Type B pancreatic cell (in vitro differentiated cells): ENCODE results near the gene CHRNA9. TPM values are rescaled to one million over a fixed set of nuclear protein-coding genes. Genes with fewer than 3 reads are reported as not detected.

ENCODE experiments used
- DNase-seq: peaks from one replicate; pipeline ENCODE4 v3.0.0; 2021; ENCODE audit warnings: mixed read lengths; ENCODE audit not compliant: unreplicated experiment; ENCODE audit errors: extremely low spot score
- H3K27ac Mint-ChIP-seq: 2 replicates; pipeline ENCODE4 v1.8.0; 2021; ENCODE audit warnings: mild to moderate bottlenecking, mixed read lengths
- H3K27me3 Mint-ChIP-seq: 2 replicates; pipeline ENCODE4 v1.8.0; 2021; ENCODE audit warnings: mixed read lengths
- H3K36me3 Mint-ChIP-seq: 2 replicates; pipeline ENCODE4 v1.8.0; 2021; ENCODE audit warnings: mixed read lengths
- H3K4me1 Mint-ChIP-seq: one replicate; pipeline ENCODE4 v1.8.0; 2021; ENCODE audit warnings: mixed read lengths; ENCODE audit not compliant: unreplicated experiment
- H3K4me3 Mint-ChIP-seq: 2 replicates; pipeline ENCODE4 v1.8.0; 2021; ENCODE audit warnings: mild to moderate bottlenecking, mixed read lengths
- H3K9me3 Mint-ChIP-seq: 2 replicates; pipeline ENCODE4 v1.8.0; 2021; ENCODE audit warnings: mixed read lengths
- CTCF ChIP-seq: fragments of 200-600 bp; sonication (generic); conservative IDR thresholded peaks from 2 replicates; pipeline ENCODE4 v1.5.0; 2021; ENCODE audit warnings: antibody characterized with exemption, mild to moderate bottlenecking
- total RNA-seq: library from RNA; stranded (reverse); gene quantifications from 2 replicates; pipeline ENCODE4 v1.2.1, GENCODE V29; 2021; ENCODE audit warnings: low replicate concordance

CHRNA9 gene
- total RNA-seq, 1 donor from 2014 or later = 0.58 TPM

- Mint-ChIP-seq H3K36me3 (no peaks in the 10 kb centered on the region), H3K27ac (peak overlapping the region; percentile 76), H3K4me3 (peak overlapping the region; percentile 15), H3K27me3 (no peaks in the 10 kb centered on the region), H3K9me3 (no peaks in the 10 kb centered on the region), H3K4me1 (peaks cover 58% of the 10 kb centered on the region)
- no peak for DNase-seq
- no peak for TF ChIP-seq CTCF
These were observed 23.3 kb upstream of the CHRNA9 start for GRCh38 chr4:40311811-40312346.

GRCh38 chr4:40314951-40315350 is 20.2 kb upstream of the CHRNA9 start:
- no peak for TF ChIP-seq CTCF
- Mint-ChIP-seq H3K27me3 (no peaks in the 10 kb centered on the region), H3K27ac (no peak overlapping the region), H3K36me3 (no peaks in the 10 kb centered on the region), H3K4me1 (peaks cover 44% of the 10 kb centered on the region), H3K9me3 (no peaks in the 10 kb centered on the region), H3K4me3 (no peak overlapping the region)
- no peak for DNase-seq

- TF ChIP-seq CTCF = no peak
- Mint-ChIP-seq H3K9me3 (no peaks in the 10 kb centered on the region), H3K4me3 (peak overlapping the region; percentile 81), H3K27me3 (no peaks in the 10 kb centered on the region), H3K4me1 (peaks cover 48% of the 10 kb centered on the region), H3K36me3 (no peaks in the 10 kb centered on the region), H3K27ac (peak overlapping the region; percentile 95)
- DNase-seq = no peak
These were observed 18.8 kb upstream of the CHRNA9 start for GRCh38 chr4:40316333-40316781.

GRCh38 chr4:40316782-40317635 is 18.1 kb upstream of the CHRNA9 start:
- DNase-seq = peak; percentile 76
- peak overlapping the region; percentile 81 for H3K4me3 Mint-ChIP-seq
- H3K27me3 Mint-ChIP-seq = no peaks in the 10 kb centered on the region
- peaks cover 51% of the 10 kb centered on the region for H3K4me1 Mint-ChIP-seq
- no peaks in the 10 kb centered on the region for H3K36me3 Mint-ChIP-seq
- no peaks in the 10 kb centered on the region for H3K9me3 Mint-ChIP-seq
- peak; percentile 92 for TF ChIP-seq CTCF
- H3K27ac Mint-ChIP-seq = peak overlapping the region; percentile 95

- H3K4me3 Mint-ChIP-seq = peak overlapping the region; percentile 42
These were observed 17.0 kb upstream of the CHRNA9 start for GRCh38 chr4:40317916-40318658.

More at GRCh38 chr4:40317916-40318658, 17.0 kb upstream of the CHRNA9 start:
- Mint-ChIP-seq H3K27me3 (no peaks in the 10 kb centered on the region), H3K27ac (peak overlapping the region; percentile 74), H3K36me3 (no peaks in the 10 kb centered on the region), H3K4me1 (peaks cover 50% of the 10 kb centered on the region), H3K9me3 (no peaks in the 10 kb centered on the region)
- no peak for TF ChIP-seq CTCF
- no peak for DNase-seq
